A549 (cell line): ENCODE measurements around the gene ZNF354C.

Source experiments
- FOXS1 ChIP-seq: fragments of 250-450 bp; sonication (Bioruptor Pico); IDR thresholded peaks from 2 replicates; pipeline ENCODE4 v1.5.0; 2020; ENCODE audit warnings: mild to moderate bottlenecking, moderate library complexity
- RNF2 ChIP-seq: fragments of 200-600 bp; sonication (generic); IDR thresholded peaks from 2 replicates; pipeline ENCODE4 v1.6.1; 2016; ENCODE audit warnings: low read depth, mild to moderate bottlenecking, antibody characterized with exemption, moderate library complexity, borderline replicate concordance

GRCh38 chr5:179128041-179128365 is 67.8 kb downstream of the ZNF354C start:
- TF ChIP-seq FOXS1, result no peak
- TF ChIP-seq RNF2, result no peak
